WTC11 (cell line): ENCODE data around the gene XIST. TPM values are rescaled to one million over a fixed set of nuclear protein-coding genes. Genes with fewer than 3 reads are reported as not detected.

Experiments
- ATAC-seq: fragments of 200-7000 bp; cut with Tn5 transposase; 2 replicates; pipeline ENCODE4 v1.10.0; 2021; ENCODE audit warnings: mild to moderate bottlenecking, moderate library complexity
- CTCF ChIA-PET: fragments of 300-600 bp; sonication (Branson Sonifier 250); formaldehyde crosslinking; loops from one replicate; lab custom pipeline; 2021; ENCODE audit warnings: antibody characterized with exemption; lab: Charles Lee
- POLR2A ChIA-PET: fragments of 350-600 bp; sonication (Branson Sonifier 250); formaldehyde crosslinking; loops from one replicate; lab custom pipeline; 2021; ENCODE audit warnings: antibody characterized with exemption; lab: Charles Lee
- DNase-seq: peaks from one replicate; pipeline ENCODE4 v3.0.0; 2021; ENCODE audit warnings: low spot score
- H3K27ac Mint-ChIP-seq: 2 replicates; pipeline ENCODE4 v1.8.0; 2021; ENCODE audit warnings: mixed read lengths
- H3K27me3 Mint-ChIP-seq: 2 replicates; pipeline ENCODE4 v1.8.0; 2021; ENCODE audit warnings: low read depth, mild to moderate bottlenecking, moderate library complexity, mixed read lengths
- H3K36me3 Mint-ChIP-seq: 2 replicates; pipeline ENCODE4 v1.8.0; 2021; ENCODE audit warnings: mixed read lengths
- H3K4me1 Mint-ChIP-seq: 2 replicates; pipeline ENCODE4 v1.8.0; 2022; ENCODE audit warnings: mixed read lengths
- H3K4me3 Mint-ChIP-seq: 2 replicates; pipeline ENCODE4 v1.8.0; 2021; ENCODE audit warnings: mild to moderate bottlenecking, moderate library complexity, mixed read lengths
- H3K9me3 Mint-ChIP-seq: 2 replicates; pipeline ENCODE4 v1.8.0; 2021; ENCODE audit warnings: mixed read lengths
- CREB1 ChIP-seq: sonication (generic); formaldehyde crosslinking; IDR thresholded peaks from 2 replicates; pipeline ENCODE4 v1.8.0; 2023; ENCODE audit warnings: mild to moderate bottlenecking, missing genetic modification reagents
- ESRRA ChIP-seq: sonication (generic); formaldehyde crosslinking; IDR thresholded peaks from 2 replicates; pipeline ENCODE4 v1.8.1; 2022; ENCODE audit warnings: mild to moderate bottlenecking, missing genetic modification reagents, borderline replicate concordance
- ETV6 ChIP-seq: sonication (generic); formaldehyde crosslinking; IDR thresholded peaks from 2 replicates; pipeline ENCODE4 v1.8.1; 2022; ENCODE audit warnings: mild to moderate bottlenecking, missing genetic modification reagents
- FOXJ3 ChIP-seq: sonication (generic); formaldehyde crosslinking; IDR thresholded peaks from 2 replicates; pipeline ENCODE4 v1.9.0; 2021; ENCODE audit warnings: missing genetic modification reagents, mild to moderate bottlenecking, borderline replicate concordance
- JAZF1 ChIP-seq: fragments of 250-450 bp; sonication (Bioruptor Pico); IDR thresholded peaks from 2 replicates; pipeline ENCODE4 v1.9.0; 2021; ENCODE audit warnings: moderate library complexity, mild to moderate bottlenecking, inconsistent platforms
- MYBL2 ChIP-seq: sonication (generic); formaldehyde crosslinking; IDR thresholded peaks from 2 replicates; pipeline ENCODE4 v1.8.1; 2023; ENCODE audit warnings: mild to moderate bottlenecking, moderate library complexity, missing genetic modification reagents
- PRRX2 ChIP-seq: fragments of 250-450 bp; sonication (Bioruptor Pico); IDR thresholded peaks from 2 replicates; pipeline ENCODE4 v1.8.0; 2021; ENCODE audit warnings: mild to moderate bottlenecking
- SMAD3 ChIP-seq: sonication (generic); formaldehyde crosslinking; IDR thresholded peaks from 2 replicates; pipeline ENCODE4 v1.8.0; 2022; ENCODE audit warnings: missing genetic modification reagents, mild to moderate bottlenecking, borderline replicate concordance
- SMAD4 ChIP-seq: sonication (generic); formaldehyde crosslinking; IDR thresholded peaks from 2 replicates; pipeline ENCODE4 v1.8.0; 2022; ENCODE audit warnings: mild to moderate bottlenecking, missing genetic modification reagents
- TEAD1 ChIP-seq: sonication (generic); formaldehyde crosslinking; IDR thresholded peaks from 2 replicates; pipeline ENCODE4 v1.8.0; 2022; ENCODE audit warnings: mild to moderate bottlenecking, missing genetic modification reagents
- total RNA-seq: library from RNA; stranded (reverse); gene quantifications from 3 replicates; pipeline ENCODE4 v1.2.3, GENCODE V29; 2021
- TF ChIP-seq, protein P1 (sequence below): fragments of 250-450 bp; sonication (Bioruptor Pico); conservative IDR thresholded peaks from 2 replicates; pipeline ENCODE4 v1.9.0; 2021; ENCODE audit warnings: mild to moderate bottlenecking
- TF ChIP-seq, protein P2 (sequence below): fragments of 250-450 bp; sonication (Bioruptor Pico); IDR thresholded peaks from 2 replicates; pipeline ENCODE4 v1.9.0; 2021; ENCODE audit warnings: mild to moderate bottlenecking
- TF ChIP-seq, protein P3 (sequence below): fragments of 200-600 bp; IDR thresholded peaks from 2 replicates; pipeline ENCODE4 v1.8.0; 2022; ENCODE audit warnings: antibody characterized with exemption
- TF ChIP-seq, protein P4 (sequence below): sonication (generic); formaldehyde crosslinking; IDR thresholded peaks from 2 replicates; pipeline ENCODE4 v1.8.1; 2022; ENCODE audit warnings: mild to moderate bottlenecking, missing genetic modification reagents, moderate library complexity, borderline replicate concordance
- TF ChIP-seq, protein P5 (sequence below): fragments of 250-450 bp; sonication (Bioruptor Pico); IDR thresholded peaks from 2 replicates; pipeline ENCODE4 v1.8.0; 2021; ENCODE audit warnings: mild to moderate bottlenecking
- TF ChIP-seq, protein P6 (sequence below): sonication (generic); formaldehyde crosslinking; IDR thresholded peaks from 2 replicates; pipeline ENCODE4 v1.8.0; 2023; ENCODE audit warnings: missing genetic modification reagents, mild to moderate bottlenecking, borderline replicate concordance

The XIST gene
- total RNA-seq, 1 experiment from 2014 or later, result 0.77 TPM

DNA sequence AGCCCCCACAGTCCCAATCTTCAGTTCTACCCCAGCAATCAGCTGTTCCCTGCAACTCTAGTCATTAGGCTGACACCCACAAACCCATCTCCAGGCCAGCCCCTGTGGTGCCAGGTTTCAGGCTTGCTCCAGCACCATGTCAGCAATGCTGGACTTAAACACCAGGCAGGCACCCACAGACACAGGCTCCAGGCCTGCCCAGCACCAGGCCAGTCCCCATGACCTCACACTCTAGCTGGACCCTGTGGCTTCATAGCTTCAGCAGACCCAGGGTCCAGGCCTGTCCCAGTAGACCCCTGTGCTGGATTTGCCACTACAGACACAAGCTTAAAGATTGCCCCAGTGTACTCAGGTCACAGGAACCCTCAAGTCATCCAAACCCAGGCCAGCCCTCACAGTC is 10.8 kb upstream of the XIST start:
- H3K4me3 Mint-ChIP-seq, result no peak overlapping the region
- TF ChIP-seq, protein P1, sequence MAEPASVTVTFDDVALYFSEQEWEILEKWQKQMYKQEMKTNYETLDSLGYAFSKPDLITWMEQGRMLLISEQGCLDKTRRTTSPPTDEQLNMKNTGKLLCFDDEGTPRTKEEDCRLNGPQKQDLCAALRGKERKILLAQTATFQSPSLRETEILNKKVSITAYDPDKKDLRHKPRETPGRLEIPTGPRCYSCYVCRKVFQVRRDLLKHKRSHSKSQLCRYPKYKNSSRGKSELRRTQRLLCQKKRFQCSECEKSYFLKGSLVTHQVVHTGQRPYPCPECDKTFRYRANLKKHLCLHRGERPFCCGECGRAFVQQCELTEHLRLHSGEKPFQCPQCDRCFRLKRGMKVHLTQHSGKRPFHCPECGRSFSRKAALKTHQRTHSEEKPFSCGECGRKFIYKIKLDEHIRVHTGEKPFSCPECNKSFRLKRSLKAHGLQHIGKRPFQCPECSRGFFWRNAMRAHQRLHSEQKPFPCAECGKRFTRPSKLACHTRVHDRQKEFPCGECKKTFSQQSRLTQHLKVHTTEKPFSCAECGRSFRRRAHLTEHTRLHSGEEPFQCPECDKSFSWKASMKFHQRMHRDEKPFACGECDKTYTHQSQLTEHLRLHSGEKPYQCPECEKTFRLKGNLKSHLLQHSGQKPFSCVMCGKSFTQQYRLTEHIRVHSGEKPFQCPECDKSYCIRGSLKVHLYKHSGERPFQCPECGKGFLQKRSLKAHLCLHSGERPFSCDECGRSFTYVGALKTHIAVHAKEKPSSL (CRISPR knock-in tag), result no peak
- TF ChIP-seq, protein P2, sequence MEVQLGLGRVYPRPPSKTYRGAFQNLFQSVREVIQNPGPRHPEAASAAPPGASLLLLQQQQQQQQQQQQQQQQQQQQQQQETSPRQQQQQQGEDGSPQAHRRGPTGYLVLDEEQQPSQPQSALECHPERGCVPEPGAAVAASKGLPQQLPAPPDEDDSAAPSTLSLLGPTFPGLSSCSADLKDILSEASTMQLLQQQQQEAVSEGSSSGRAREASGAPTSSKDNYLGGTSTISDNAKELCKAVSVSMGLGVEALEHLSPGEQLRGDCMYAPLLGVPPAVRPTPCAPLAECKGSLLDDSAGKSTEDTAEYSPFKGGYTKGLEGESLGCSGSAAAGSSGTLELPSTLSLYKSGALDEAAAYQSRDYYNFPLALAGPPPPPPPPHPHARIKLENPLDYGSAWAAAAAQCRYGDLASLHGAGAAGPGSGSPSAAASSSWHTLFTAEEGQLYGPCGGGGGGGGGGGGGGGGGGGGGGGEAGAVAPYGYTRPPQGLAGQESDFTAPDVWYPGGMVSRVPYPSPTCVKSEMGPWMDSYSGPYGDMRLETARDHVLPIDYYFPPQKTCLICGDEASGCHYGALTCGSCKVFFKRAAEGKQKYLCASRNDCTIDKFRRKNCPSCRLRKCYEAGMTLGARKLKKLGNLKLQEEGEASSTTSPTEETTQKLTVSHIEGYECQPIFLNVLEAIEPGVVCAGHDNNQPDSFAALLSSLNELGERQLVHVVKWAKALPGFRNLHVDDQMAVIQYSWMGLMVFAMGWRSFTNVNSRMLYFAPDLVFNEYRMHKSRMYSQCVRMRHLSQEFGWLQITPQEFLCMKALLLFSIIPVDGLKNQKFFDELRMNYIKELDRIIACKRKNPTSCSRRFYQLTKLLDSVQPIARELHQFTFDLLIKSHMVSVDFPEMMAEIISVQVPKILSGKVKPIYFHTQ (CRISPR knock-in tag), result no peak
- TF ChIP-seq, protein P3, sequence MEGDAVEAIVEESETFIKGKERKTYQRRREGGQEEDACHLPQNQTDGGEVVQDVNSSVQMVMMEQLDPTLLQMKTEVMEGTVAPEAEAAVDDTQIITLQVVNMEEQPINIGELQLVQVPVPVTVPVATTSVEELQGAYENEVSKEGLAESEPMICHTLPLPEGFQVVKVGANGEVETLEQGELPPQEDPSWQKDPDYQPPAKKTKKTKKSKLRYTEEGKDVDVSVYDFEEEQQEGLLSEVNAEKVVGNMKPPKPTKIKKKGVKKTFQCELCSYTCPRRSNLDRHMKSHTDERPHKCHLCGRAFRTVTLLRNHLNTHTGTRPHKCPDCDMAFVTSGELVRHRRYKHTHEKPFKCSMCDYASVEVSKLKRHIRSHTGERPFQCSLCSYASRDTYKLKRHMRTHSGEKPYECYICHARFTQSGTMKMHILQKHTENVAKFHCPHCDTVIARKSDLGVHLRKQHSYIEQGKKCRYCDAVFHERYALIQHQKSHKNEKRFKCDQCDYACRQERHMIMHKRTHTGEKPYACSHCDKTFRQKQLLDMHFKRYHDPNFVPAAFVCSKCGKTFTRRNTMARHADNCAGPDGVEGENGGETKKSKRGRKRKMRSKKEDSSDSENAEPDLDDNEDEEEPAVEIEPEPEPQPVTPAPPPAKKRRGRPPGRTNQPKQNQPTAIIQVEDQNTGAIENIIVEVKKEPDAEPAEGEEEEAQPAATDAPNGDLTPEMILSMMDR, result no peak
- no peak for TF ChIP-seq JAZF1
- TF ChIP-seq CREB1, result no peak
- TF ChIP-seq ESRRA (CRISPR knock-in tag), result no peak
- TF ChIP-seq, protein P4, sequence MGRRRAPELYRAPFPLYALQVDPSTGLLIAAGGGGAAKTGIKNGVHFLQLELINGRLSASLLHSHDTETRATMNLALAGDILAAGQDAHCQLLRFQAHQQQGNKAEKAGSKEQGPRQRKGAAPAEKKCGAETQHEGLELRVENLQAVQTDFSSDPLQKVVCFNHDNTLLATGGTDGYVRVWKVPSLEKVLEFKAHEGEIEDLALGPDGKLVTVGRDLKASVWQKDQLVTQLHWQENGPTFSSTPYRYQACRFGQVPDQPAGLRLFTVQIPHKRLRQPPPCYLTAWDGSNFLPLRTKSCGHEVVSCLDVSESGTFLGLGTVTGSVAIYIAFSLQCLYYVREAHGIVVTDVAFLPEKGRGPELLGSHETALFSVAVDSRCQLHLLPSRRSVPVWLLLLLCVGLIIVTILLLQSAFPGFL, result no peak
- no peak for TF ChIP-seq SMAD3 (CRISPR knock-in tag)
- TF ChIP-seq, protein P5, sequence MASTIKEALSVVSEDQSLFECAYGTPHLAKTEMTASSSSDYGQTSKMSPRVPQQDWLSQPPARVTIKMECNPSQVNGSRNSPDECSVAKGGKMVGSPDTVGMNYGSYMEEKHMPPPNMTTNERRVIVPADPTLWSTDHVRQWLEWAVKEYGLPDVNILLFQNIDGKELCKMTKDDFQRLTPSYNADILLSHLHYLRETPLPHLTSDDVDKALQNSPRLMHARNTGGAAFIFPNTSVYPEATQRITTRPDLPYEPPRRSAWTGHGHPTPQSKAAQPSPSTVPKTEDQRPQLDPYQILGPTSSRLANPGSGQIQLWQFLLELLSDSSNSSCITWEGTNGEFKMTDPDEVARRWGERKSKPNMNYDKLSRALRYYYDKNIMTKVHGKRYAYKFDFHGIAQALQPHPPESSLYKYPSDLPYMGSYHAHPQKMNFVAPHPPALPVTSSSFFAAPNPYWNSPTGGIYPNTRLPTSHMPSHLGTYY, result no peak
- no peak for TF ChIP-seq FOXJ3 (CRISPR knock-in tag)
- TF ChIP-seq ETV6, result no peak
- TF ChIP-seq SMAD4 (CRISPR knock-in tag), result no peak
- no peak for TF ChIP-seq PRRX2 (CRISPR knock-in tag)
- TF ChIP-seq, protein P6, sequence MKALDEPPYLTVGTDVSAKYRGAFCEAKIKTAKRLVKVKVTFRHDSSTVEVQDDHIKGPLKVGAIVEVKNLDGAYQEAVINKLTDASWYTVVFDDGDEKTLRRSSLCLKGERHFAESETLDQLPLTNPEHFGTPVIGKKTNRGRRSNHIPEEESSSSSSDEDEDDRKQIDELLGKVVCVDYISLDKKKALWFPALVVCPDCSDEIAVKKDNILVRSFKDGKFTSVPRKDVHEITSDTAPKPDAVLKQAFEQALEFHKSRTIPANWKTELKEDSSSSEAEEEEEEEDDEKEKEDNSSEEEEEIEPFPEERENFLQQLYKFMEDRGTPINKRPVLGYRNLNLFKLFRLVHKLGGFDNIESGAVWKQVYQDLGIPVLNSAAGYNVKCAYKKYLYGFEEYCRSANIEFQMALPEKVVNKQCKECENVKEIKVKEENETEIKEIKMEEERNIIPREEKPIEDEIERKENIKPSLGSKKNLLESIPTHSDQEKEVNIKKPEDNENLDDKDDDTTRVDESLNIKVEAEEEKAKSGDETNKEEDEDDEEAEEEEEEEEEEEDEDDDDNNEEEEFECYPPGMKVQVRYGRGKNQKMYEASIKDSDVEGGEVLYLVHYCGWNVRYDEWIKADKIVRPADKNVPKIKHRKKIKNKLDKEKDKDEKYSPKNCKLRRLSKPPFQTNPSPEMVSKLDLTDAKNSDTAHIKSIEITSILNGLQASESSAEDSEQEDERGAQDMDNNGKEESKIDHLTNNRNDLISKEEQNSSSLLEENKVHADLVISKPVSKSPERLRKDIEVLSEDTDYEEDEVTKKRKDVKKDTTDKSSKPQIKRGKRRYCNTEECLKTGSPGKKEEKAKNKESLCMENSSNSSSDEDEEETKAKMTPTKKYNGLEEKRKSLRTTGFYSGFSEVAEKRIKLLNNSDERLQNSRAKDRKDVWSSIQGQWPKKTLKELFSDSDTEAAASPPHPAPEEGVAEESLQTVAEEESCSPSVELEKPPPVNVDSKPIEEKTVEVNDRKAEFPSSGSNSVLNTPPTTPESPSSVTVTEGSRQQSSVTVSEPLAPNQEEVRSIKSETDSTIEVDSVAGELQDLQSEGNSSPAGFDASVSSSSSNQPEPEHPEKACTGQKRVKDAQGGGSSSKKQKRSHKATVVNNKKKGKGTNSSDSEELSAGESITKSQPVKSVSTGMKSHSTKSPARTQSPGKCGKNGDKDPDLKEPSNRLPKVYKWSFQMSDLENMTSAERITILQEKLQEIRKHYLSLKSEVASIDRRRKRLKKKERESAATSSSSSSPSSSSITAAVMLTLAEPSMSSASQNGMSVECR (CRISPR knock-in tag), result no peak
- no peak for TF ChIP-seq TEAD1
- TF ChIP-seq MYBL2 (CRISPR knock-in tag), result no peak
- CTCF ChIA-PET, result no interaction called here
- H3K27ac Mint-ChIP-seq, result no peak overlapping the region
- peaks cover 15% of the 10 kb centered on the region for H3K36me3 Mint-ChIP-seq
- DNase-seq, result no peak
- no peaks in the 10 kb centered on the region for H3K27me3 Mint-ChIP-seq
- H3K9me3 Mint-ChIP-seq, result peaks cover 14% of the 10 kb centered on the region
- H3K4me1 Mint-ChIP-seq, result peaks cover 6% of the 10 kb centered on the region; the same call in 1 of the 2 replicates
- POLR2A ChIA-PET, result no interaction called here
- no peak for ATAC-seq
